ENCODE measurements around the gene POTEC. TPM values are rescaled to one million over a fixed set of nuclear protein-coding genes. Genes with fewer than 3 reads are reported as not detected.
"Not testable (repeated sequence)": the region's sequence is repeated elsewhere in the genome, so short reads cannot be mapped to it uniquely, and the experiment has no call there.

The POTEC gene
- polyA plus RNA-seq (2012; ENCODE audit: missing spikeins), result not detected

DNA sequence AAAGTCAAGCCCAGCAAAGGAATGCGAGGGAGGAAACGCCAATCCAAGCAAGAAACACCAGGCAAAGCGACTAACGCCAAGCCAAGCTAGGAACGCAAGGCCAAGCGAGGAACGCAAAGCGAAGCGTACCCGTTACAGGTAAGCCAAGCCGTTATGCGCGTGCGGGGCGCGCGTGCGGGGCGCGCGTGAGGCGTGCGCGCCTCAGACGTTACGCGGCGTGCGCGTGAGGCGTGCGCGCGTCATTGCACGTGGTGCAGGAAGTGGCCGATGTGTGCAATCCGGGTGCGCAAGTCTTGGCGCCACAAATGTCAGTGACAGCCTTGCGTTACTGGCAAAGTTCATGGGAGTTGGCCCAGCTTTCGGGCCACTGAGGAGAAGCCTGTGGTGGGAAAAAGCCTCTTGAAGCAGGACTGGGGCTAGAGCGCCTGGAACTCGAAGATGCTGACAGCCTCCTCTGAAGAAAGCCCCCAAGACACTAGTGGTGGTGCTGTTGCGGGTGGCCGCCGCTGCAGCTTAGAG, at the start of gene POTEC:
POTEC (minus strand) TSS at position 155 of the 519 bp plus-strand sequence. CDS start 454 bp downstream, outside the sequence.
- DNase-seq (ENCODE audit: insufficient read length); FAIRE-seq: not testable (repeated sequence)

GRCh38 chr18:14577971-14578370, 34.6 kb upstream of the POTEC start:
- DNase-seq (ENCODE audit: insufficient read length) (no peak), FAIRE-seq (no peak)
- TF ChIP-seq POLR2A (IDR thresholded peaks at IDR 0.05; ENCODE audit: low read depth, low read length), result no peak
- no peak for TF ChIP-seq POLR2AphosphoS5 (IDR thresholded peaks at IDR 0.05; ENCODE audit: low read depth, low read length)
- no peak for TF ChIP-seq TAF1 (IDR thresholded peaks at IDR 0.05; ENCODE audit: borderline replicate concordance, low read depth, low read length)

- not testable (repeated sequence) for FAIRE-seq; DNase-seq (ENCODE audit: insufficient read length)
Measured at GRCh38 chr18:14559502-14559901, 16.1 kb upstream of the POTEC start.

GRCh38 chr18:14531659-14532058, 11.7 kb downstream of the POTEC start:
- not testable (repeated sequence) for DNase-seq (ENCODE audit: insufficient read length); FAIRE-seq

- DNase-seq (ENCODE audit: insufficient read length); FAIRE-seq: not testable (repeated sequence)
Measured at GRCh38 chr18:14510707-14511106, 32.7 kb downstream of the POTEC start.

DNA sequence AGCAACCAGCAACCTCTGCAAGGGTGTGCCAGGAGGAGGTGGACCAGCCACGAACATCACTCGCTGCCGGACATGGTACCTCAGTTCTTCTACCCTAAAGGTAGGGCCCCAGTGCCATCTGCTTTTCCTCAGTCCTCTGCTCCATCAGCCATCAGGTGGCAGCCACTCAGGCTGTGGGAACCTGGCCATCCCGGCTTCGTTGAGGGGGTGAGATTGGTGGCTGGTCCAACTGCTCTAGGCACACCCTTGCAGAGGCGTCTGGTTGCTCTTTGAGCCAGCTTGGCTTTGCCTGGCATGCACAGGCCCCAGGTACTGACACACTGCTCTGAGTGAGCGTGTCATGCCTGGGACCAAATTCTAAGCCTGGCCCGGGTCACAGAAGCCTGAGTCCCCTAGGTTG, 39.7 kb downstream of the POTEC start:
- FAIRE-seq; DNase-seq (ENCODE audit: insufficient read length): not testable (repeated sequence)

DNA sequence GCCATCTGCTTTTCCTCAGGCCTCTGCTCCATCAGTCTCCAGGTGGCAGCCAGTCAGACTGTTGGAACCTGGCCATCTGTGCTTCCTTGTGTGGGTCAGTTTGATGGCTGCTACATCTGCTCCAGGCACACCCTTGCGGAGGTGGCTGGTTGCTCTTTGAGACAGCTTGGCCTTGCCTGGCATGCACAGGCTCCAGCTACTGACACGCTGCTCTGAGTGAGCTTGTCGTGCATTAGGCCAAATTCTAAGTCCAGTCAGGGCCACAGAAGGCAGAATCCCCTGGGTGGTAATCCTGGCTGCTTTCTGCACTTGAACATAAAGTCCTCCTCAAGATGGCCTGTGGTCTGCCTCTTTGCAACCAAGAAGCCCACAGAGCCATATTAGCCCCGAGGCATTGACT, 41.5 kb downstream of the POTEC start:
- DNase-seq (ENCODE audit: insufficient read length); FAIRE-seq: not testable (repeated sequence)

GRCh38 chr18:14489256-14490014, 54.0 kb downstream of the POTEC start:
- not testable (repeated sequence) for DNase-seq (ENCODE audit: insufficient read length); FAIRE-seq

- not testable (repeated sequence) for FAIRE-seq; DNase-seq (ENCODE audit: insufficient read length)
Measured at GRCh38 chr18:14488789-14489188, 54.6 kb downstream of the POTEC start.

DNA sequence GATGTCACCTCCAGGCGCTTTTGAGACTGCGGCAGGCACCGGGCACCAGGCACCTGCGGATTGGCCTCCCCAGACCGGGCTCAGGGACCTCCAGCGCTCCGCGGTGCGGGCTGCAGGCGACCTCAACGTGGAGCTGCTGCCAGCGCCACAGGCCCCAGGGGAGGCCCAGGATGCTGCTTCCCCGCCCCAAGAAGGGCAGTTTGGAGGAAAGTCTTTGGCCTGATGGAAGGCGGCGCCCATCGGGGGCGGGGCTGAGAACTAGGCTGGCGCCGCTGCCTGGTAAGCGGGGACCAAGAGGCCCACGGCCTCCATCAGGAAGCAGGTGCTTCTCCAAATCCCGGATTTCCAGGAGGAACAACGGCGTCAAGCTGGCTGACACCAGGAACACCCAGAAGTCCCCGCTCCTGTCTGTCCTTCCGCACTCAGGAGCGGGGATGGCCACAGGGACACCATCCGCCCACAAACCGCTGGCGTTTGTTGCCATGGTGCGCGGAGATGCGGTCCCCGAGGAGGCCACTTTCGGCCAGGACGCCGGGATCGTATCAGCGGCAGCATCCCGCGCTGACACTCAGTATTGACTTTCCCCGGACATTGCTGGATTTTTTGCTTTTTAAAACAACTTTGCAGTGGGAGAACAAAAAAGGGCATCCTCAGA, 56.3 kb downstream of the POTEC start:
- DNase-seq (ENCODE audit: insufficient read length); FAIRE-seq: not testable (repeated sequence)

DNA sequence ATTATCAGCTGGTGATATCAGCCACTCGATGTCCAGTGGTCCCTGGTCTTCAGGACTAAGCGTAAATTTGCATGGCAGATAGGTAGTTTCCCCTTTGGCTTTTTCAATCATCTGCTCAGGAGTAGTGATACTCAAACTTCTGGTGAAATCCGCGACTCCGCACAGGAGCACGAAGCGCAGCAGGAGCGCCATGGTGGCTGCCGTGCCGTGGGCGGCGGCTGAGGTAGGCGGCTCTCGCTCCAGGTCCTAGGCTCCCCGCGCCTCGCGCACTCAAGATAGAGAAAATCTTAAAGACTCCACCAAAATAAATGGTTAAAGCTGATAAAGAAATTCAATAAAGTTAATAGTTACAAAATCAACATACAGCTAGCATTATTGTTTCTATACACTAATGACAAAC, 64.3 kb downstream of the POTEC start:
- DNase-seq (ENCODE audit: insufficient read length); FAIRE-seq: not testable (repeated sequence)

- DNase-seq (ENCODE audit: insufficient read length); FAIRE-seq: not testable (repeated sequence)
Measured at GRCh38 chr18:14475520-14475919, 67.9 kb downstream of the POTEC start.

- FAIRE-seq; DNase-seq (ENCODE audit: insufficient read length): not testable (repeated sequence)
Measured at GRCh38 chr18:14474752-14475151, 68.6 kb downstream of the POTEC start.

DNA sequence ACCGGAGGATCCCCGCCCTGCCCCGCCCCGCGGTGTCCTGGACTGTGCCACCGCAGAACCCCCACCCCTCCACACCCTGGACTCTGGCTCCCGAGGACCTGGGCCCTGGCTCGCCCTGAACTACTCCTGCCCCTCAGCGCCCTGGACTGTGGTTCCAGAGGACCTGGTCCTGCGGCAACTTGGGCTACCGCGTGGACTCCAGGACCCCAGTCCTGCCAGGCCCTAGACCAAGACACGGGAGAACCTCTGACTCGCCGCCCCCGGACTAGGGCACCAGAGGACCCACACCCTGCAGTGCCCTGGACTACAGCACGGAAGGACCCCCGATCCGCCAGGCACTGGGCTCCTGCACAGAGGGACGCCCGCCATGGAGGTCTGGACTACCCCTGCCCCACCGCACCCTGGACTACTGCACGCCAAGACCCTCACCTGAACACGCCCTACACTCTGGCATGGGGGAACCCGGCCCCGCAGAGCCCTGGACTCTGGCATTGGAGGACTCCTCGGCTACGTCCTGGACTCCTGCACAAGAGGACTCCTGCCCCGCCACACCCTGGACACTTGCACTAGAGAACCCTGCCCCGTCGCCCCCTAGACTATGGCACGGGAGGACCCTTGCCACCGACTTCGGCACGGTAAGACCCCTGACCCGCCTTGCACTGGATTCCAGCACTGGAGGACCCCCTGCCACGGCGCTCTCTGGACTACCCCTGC, 69.2 kb downstream of the POTEC start:
- DNase-seq (ENCODE audit: insufficient read length); FAIRE-seq: not testable (repeated sequence)

DNA sequence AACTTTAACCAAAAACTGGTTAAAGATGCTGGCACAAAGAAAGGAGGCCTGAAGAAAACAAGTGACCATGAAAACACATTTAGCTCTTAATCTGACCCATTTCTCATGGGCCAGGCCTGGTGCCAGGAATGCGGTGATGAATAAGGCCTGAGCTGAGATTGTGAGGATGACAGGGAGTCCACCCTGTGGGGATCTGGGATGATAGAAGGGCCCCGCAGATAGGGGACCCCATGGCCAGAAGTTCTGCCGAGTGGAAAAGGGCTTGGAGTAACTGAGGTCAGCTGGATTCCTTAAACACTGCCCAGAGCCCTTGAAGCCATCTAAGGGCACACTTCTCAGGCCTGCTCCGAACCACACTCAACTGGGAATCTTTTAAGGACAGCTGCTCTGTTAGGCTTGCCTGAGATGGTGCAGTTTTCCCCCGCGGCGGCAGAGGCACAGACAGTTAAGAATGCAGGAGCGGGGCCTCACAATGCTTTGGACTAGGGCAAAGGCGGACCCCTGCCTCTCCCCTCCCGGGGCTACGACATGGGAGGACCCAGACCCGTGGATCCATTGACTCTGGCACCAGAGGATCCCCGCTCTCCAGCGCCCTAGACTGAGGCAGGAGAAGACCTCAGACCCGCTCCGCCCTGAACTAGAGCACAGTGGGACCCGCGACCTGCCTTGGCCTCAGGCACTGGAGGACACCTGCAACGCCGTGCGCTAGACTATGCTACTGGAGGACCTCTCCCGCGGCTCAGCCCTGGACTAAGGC, 70.0 kb downstream of the POTEC start:
- not testable (repeated sequence) for DNase-seq (ENCODE audit: insufficient read length); FAIRE-seq

DNA sequence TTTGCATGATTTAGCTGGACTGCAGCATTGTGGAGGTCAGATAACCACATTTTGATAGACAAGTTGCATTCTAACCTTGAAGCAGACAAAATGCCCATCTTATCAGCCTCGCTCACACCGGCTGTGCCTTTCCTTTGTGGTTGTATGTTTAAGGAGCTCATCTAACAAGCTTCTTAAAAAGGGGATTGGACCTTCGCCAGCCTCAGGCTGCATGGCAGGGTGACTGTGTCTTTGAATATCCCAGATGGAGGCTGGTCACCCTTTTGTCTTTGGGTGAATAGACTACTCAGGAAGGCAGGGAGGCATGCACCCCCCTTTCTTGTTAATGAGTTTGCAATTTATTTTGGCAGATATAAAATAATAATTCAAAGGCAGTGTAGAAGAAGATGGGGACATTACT, 72.1 kb downstream of the POTEC start:
- FAIRE-seq; DNase-seq (ENCODE audit: insufficient read length): not testable (repeated sequence)

GRCh38 chr18:14470446-14470845, 73.0 kb downstream of the POTEC start:
- FAIRE-seq, result not testable (repeated sequence)

GRCh38 chr18:14470046-14470445, 73.4 kb downstream of the POTEC start:
- DNase-seq (ENCODE audit: insufficient read length); FAIRE-seq: not testable (repeated sequence)

More at GRCh38 chr18:14470446-14470845, 73.0 kb downstream of the POTEC start:
- not testable (repeated sequence) for DNase-seq (ENCODE audit: insufficient read length)

GRCh38 chr18:14465989-14466388, 77.4 kb downstream of the POTEC start:
- FAIRE-seq; DNase-seq (ENCODE audit: insufficient read length): not testable (repeated sequence)

Measured in GM12892 (cell line).